Measurements from ENCODE around the gene TP53I13. TPM values are rescaled to one million over a fixed set of nuclear protein-coding genes. Genes with fewer than 3 reads are reported as not detected.
A peak's percentile ranks its signal among the peaks of the same experiment; 100 is the strongest.

Gene TP53I13
- total RNA-seq, 2 experiments from 2014 or later, result 46.7 to 50.2 TPM

DNA sequence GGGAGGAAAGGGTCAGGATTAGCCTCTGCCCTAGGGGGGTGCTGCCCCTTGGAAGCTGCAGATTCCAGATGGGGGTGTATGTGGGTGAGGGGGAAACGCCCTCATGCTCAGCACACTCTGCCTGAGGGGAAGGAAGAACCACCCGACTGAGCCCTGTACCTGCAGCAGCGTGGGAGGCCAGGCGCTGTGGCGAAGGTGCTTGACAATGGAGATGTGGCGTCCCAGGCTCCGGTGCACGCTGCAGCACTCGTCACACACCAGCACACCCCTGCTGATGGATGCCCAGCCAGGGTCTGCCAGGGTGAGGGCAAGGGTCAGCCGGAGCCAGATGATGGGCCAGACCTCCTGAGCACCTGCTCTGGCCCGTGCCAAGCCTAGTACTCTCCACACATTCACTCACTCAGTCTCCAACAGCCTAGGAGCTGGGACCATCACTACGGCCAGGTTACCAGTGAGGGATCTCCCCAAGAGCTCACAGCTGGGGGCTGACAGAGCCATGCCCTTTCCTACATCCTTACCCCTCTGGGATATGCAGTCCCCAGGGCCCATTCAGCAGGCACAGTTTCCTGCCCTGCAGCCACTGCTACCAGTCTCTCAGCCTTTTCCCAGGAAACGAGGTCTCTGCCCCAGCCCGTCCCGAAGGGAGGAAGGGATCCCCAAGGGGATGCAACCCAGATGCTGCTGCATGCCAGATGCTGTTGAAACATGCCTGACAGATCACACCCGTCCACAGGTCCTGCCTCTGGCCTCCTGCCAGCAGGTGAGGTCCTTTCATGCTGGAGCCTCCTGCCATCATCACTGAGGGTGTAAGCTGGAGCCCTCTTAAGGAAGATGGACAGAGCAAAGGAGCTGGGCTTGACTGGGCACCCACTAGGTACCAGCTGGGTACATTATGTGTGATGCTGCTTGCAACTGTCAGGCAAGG is 15.1 kb downstream of the TP53I13 start:
- DNase-seq (peak; percentile 1), ATAC-seq (no peak)
- H3K36me3 Mint-ChIP-seq (ENCODE audit: low read depth), result peaks cover 42% of the 10 kb centered on the region
- intact Hi-C loops (cut with micrococcal nuclease), result loop anchor here (5.0 kb wide), 1 partner anchor 34 kb away; no protein-coding TSS in a partner anchor
- H3K27me3 Mint-ChIP-seq, result no peaks in the 10 kb centered on the region
- H3K4me3 Mint-ChIP-seq, result no peak overlapping the region
- ChIA-PET CTCF (interaction anchor here (0.7 to 14.9 kb wide), 5 partner anchors 9 to 214 kb away, joined by 3 to 172 read pairs (median 3); partner anchors contain the start of gene ANKRD13B), POLR2A (interaction anchor here (0.8 to 2.2 kb wide), 4 partner anchors 10 to 99 kb away, joined by 3 to 6 read pairs (median 5); no protein-coding TSS in a partner anchor)
- peaks cover 57% of the 10 kb centered on the region for H3K4me1 Mint-ChIP-seq (ENCODE audit: low read depth)
- no peaks in the 10 kb centered on the region for H3K9me3 Mint-ChIP-seq
- TF ChIP-seq CTCF (IDR thresholded peaks at IDR 0.05), result no peak
- H3K27ac Mint-ChIP-seq, result peak overlapping the region; percentile 57

- DNase-seq (peak; percentile 4), ATAC-seq (no peak)
- TF ChIP-seq CTCF (IDR thresholded peaks at IDR 0.05), result no peak
- H3K36me3 Mint-ChIP-seq (ENCODE audit: low read depth), result peaks cover 42% of the 10 kb centered on the region
- H3K27ac Mint-ChIP-seq, result peak overlapping the region; percentile 75
- ChIA-PET CTCF (interaction anchor here (1.3 to 14.9 kb wide), 3 partner anchors 32 to 215 kb away, joined by 4 to 172 read pairs (median 4); no protein-coding TSS in a partner anchor), POLR2A (interaction anchor here (0.6 to 2.2 kb wide), 3 partner anchors 11 to 185 kb away, joined by 3 to 6 read pairs (median 6); no protein-coding TSS in a partner anchor)
- peaks cover 57% of the 10 kb centered on the region for H3K4me1 Mint-ChIP-seq (ENCODE audit: low read depth)
- no peaks in the 10 kb centered on the region for H3K27me3 Mint-ChIP-seq
- intact Hi-C loops (cut with micrococcal nuclease), result loop anchor here (5.0 kb wide), 1 partner anchor 33 kb away; no protein-coding TSS in a partner anchor
- H3K9me3 Mint-ChIP-seq, result no peaks in the 10 kb centered on the region
- H3K4me3 Mint-ChIP-seq, result no peak overlapping the region
These were observed 16.1 kb downstream of the TP53I13 start for GRCh38 chr17:29584452-29585079.

DNA sequence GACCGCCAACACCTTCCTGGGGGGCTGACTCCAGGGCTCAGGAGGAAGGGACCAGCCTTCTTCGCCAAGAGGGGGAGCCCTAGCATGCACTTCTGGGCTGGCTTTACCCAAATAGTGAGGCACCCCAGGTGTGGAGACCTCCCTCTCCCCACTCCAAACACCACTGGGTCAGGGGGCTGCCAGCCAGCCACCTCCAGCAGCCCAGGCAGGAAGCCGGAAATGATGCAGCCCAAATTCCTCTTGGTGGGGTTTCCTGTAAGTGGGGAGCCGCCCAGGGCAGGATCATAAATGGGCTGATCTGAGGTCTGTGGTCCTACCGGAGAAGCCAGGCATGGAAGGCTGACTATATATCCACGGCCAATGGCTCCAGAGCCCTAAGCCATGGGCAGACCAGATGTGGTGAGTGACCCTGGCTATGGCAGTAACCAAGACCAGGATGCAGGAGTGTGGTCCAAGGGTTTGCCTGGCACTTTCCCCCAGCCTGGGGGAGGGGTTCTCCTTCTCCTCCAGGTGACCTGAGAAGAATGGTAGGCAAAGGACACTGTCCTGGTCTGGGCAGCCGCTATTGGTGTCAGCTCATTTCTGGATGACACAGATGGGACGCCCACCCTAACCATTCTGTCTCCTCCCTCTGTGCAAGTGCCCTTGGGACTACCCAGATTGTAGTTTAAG is 16.7 kb downstream of the TP53I13 start:
- Mint-ChIP-seq H3K36me3 (ENCODE audit: low read depth) (peaks cover 35% of the 10 kb centered on the region), H3K4me1 (ENCODE audit: low read depth) (peaks cover 60% of the 10 kb centered on the region), H3K4me3 (peak overlapping the region; percentile 47), H3K27me3 (no peaks in the 10 kb centered on the region), H3K27ac (peak overlapping the region; percentile 75), H3K9me3 (no peaks in the 10 kb centered on the region)
- intact Hi-C loops (cut with micrococcal nuclease), result no loop called here
- DNase-seq (peak; percentile 45), ATAC-seq (no peak)
- POLR2A ChIA-PET, result interaction anchor here (0.6 to 2.2 kb wide), 8 partner anchors 11 to 186 kb away, joined by 3 to 7 read pairs (median 4); partner anchors contain the start of gene TP53I13
- peak; percentile 37 for TF ChIP-seq CTCF (IDR thresholded peaks at IDR 0.05)
- CTCF ChIA-PET, result interaction anchor here (1.1 to 14.9 kb wide), 7 partner anchors 8 to 215 kb away, joined by 3 to 172 read pairs (median 5); partner anchors contain the start of gene ABHD15

DNA sequence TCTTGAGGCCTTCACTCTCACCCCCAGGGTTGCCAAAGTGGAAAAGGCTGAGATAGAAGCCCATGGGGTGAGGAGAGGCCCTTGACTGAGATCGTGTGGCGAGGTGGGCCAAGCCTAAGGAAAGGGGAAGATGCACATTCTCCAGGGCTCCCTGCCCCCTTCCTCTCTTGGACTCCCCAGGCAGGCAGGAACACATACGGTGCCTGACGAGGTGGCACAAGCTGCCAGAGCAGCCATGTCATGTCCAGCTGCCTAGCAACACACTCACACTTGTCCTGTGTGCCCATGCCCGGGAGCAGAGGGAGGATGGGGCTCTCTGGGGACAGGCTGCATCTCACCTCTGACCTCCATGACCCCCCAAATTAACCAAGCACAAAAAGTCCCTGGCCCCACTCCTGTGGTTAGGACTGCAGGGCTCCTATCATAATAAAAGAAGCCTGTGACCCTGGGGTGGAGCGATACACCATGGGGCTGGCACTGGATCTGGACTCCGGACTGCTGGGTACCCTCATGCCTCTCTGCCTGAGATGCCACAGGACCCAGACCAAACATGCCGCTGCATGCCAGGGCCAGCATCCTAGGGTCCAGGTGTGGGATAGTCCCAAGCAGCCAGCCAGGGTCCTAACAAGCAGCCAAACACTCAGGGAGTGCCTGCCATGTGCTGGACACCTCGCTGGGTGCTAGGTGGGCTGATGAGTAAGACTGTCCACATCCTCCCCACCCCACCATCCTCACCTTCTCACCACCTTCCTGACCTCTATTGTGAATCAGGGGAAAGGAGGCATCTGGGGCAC is 18.4 kb downstream of the TP53I13 start:
- DNase-seq (peak; percentile 27), ATAC-seq (no peak)
- Mint-ChIP-seq H3K36me3 (ENCODE audit: low read depth) (peaks cover 24% of the 10 kb centered on the region), H3K27ac (peak overlapping the region; percentile 84), H3K4me3 (peak overlapping the region; percentile 87), H3K27me3 (no peaks in the 10 kb centered on the region), H3K4me1 (ENCODE audit: low read depth) (peaks cover 64% of the 10 kb centered on the region), H3K9me3 (no peaks in the 10 kb centered on the region)
- ChIA-PET POLR2A (interaction anchor here (1.1 to 3.3 kb wide), 7 partner anchors 10 to 31 kb away, joined by 3 to 19 read pairs (median 4); partner anchors contain the start of gene TP53I13), CTCF (interaction anchor here (0.9 to 14.9 kb wide), 7 partner anchors 7 to 192 kb away, joined by 3 to 172 read pairs (median 7); partner anchors contain the start of gene TP53I13)
- no peak for TF ChIP-seq CTCF (IDR thresholded peaks at IDR 0.05)
- intact Hi-C loops (cut with micrococcal nuclease), result no loop called here

All from activated CD8-positive, alpha-beta T cell treated with anti-CD3 and anti-CD28 coated beads for 36 hours (primary cell).